Neuronal stem cell (in vitro differentiated cells): Measurements from ENCODE around the gene PLAGL2.

Source experiments
- DNase-seq: peaks from one replicate; pipeline ENCODE4 v3.0.0-alpha.2; 2013; ENCODE audit warnings: low spot score
- H2AFZ ChIP-seq: one replicate; pipeline ENCODE4 v1.6.1; 2013; ENCODE audit warnings: mild to moderate bottlenecking, low read length, inconsistent platforms
- H2AK5ac ChIP-seq: 2 replicates; pipeline ENCODE4 v1.6.1; 2013; ENCODE audit warnings: low read depth, mild to moderate bottlenecking, inconsistent platforms, low read length, moderate library complexity, mixed read lengths
- H2BK120ac ChIP-seq: 2 replicates; pipeline ENCODE4 v1.6.1; 2013; ENCODE audit warnings: low read depth, mild to moderate bottlenecking, inconsistent platforms, low read length, moderate library complexity, mixed read lengths
- H2BK12ac ChIP-seq: one replicate; pipeline ENCODE4 v1.6.1; 2013; ENCODE audit warnings: low read length, inconsistent platforms
- H2BK15ac ChIP-seq: 2 replicates; pipeline ENCODE4 v1.6.1; 2013; ENCODE audit warnings: mild to moderate bottlenecking, low read length, inconsistent platforms, mixed read lengths
- H2BK5ac ChIP-seq: one replicate; pipeline ENCODE4 v1.6.1; 2013; ENCODE audit warnings: inconsistent platforms, mild to moderate bottlenecking, low read length, moderate library complexity
- H3K14ac ChIP-seq: one replicate; pipeline ENCODE4 v1.6.1; 2013; ENCODE audit warnings: low read length, inconsistent platforms
- H3K18ac ChIP-seq: 2 replicates; pipeline ENCODE4 v1.6.1; 2013; ENCODE audit warnings: low read length, inconsistent platforms
- H3K23ac ChIP-seq: 2 replicates; pipeline ENCODE4 v1.6.1; 2013; ENCODE audit warnings: low read depth, mild to moderate bottlenecking, mixed read lengths, low read length, inconsistent platforms; ENCODE audit not compliant: poor library complexity
- H3K27ac ChIP-seq: replicated peaks from 3 replicates; pipeline ENCODE4 v1.5.1; 2013; ENCODE audit warnings: low read length, inconsistent platforms
- H3K27me3 ChIP-seq, 3 experiments: 2 replicates each; pipeline ENCODE4 v1.6.1; 2013; ENCODE audit warnings: low read length in 3 of 3, mild to moderate bottlenecking in 2 of 3, inconsistent platforms in 1 of 3, low read depth in 1 of 3, mixed read lengths in 1 of 3, moderate library complexity in 1 of 3; ENCODE audit not compliant: control insufficient read depth in 3 of 3, insufficient read depth in 3 of 3
- H3K36me3 ChIP-seq, 2 donors: replicated peaks in 1 of 2; 2 replicates each; pipeline ENCODE4 v1.6.1; 2013; ENCODE audit warnings: low read length in 2 of 2; ENCODE audit not compliant: control insufficient read depth in 2 of 2, insufficient read depth in 2 of 2
- H3K4ac ChIP-seq: 2 replicates; pipeline ENCODE4 v1.6.1; 2013; ENCODE audit warnings: inconsistent platforms, mild to moderate bottlenecking, low read length, moderate library complexity
- H3K4me1 ChIP-seq, 2 donors: 1 replicate in 1 of 2; 2 replicates in 1 of 2; pipeline ENCODE4 v1.6.1; 2013; ENCODE audit warnings: low read length in 2 of 2, low read depth in 1 of 2; ENCODE audit not compliant: control insufficient read depth in 2 of 2, insufficient read depth in 1 of 2
- H3K4me2 ChIP-seq: one replicate; pipeline ENCODE4 v1.6.1; 2013; ENCODE audit warnings: mild to moderate bottlenecking, low read length, inconsistent platforms; ENCODE audit not compliant: insufficient read depth, poor library complexity, severe bottlenecking
- H3K4me3 ChIP-seq, 2 donors: 2 replicates each; pipeline ENCODE4 v1.5.1; 2013; ENCODE audit warnings: low read length in 2 of 2, mild to moderate bottlenecking in 2 of 2, inconsistent platforms in 1 of 2, moderate library complexity in 1 of 2
- H3K79me1 ChIP-seq: one replicate; pipeline ENCODE4 v1.6.1; 2013; ENCODE audit warnings: low read depth, mild to moderate bottlenecking, inconsistent platforms, low read length, moderate library complexity
- H3K9ac ChIP-seq: one replicate; pipeline ENCODE4 v1.6.1; 2013; ENCODE audit warnings: mild to moderate bottlenecking, low read depth, low read length, inconsistent platforms; ENCODE audit not compliant: poor library complexity
- H3K9me3 ChIP-seq, 2 donors: replicated peaks in 1 of 2; 2 replicates each; pipeline versions ENCODE3 to v1.6.1; 2013; ENCODE audit warnings: low read length in 2 of 2, mild to moderate bottlenecking in 2 of 2, inconsistent platforms in 1 of 2, low read depth in 1 of 2, mixed read lengths in 1 of 2, moderate library complexity in 1 of 2; ENCODE audit not compliant: control insufficient read depth in 2 of 2, insufficient read depth in 1 of 2
- H4K8ac ChIP-seq: one replicate; pipeline ENCODE4 v1.6.1; 2013; ENCODE audit warnings: low read depth, mild to moderate bottlenecking, inconsistent platforms, low read length, moderate library complexity
- H4K91ac ChIP-seq: one replicate; pipeline ENCODE4 v1.6.1; 2013; ENCODE audit warnings: low read length, low read depth, mild to moderate bottlenecking, inconsistent platforms; ENCODE audit not compliant: poor library complexity
- WGBS, 2 donors: extraction: QIAGEN DNeasy Blood & Tissue Kit; methylation state at CpG; one replicate each; pipeline ENCODE4 v1.1.7; 2013; ENCODE audit warnings: missing lambda C conversion rate in 2 of 2, mixed read lengths in 1 of 2; ENCODE audit not compliant: insufficient read length in 2 of 2, insufficient replicate concordance in 1 of 2; ENCODE audit errors: extremely low coverage in 2 of 2; 5-methylcytosine and 5-hydroxymethylcytosine counted together

PLAGL2 gene

GRCh38 chr20:32205110-32205842, 2.3 kb downstream of the PLAGL2 start:
- Histone ChIP-seq H2BK5ac (no peak overlapping the region), H2BK120ac (no peak overlapping the region), H3K23ac (no peak overlapping the region), H3K4me2 (peak overlapping the region; percentile 74), H4K91ac (no peak overlapping the region), H3K27me3 (no peaks in the 10 kb centered on the region), H3K36me3 (peaks cover 22 to 64% of the 10 kb centered on the region in 2 donors), H2BK15ac (no peak overlapping the region), H3K4me3 (no peak overlapping the region), H2AK5ac (no peak overlapping the region), H3K4me1 (peaks cover 11 to 22% of the 10 kb centered on the region in 2 donors), H3K9me3 (no peaks in the 10 kb centered on the region), H2AFZ (no peak overlapping the region), H3K9ac (no peak overlapping the region), H4K8ac (no peak overlapping the region), H3K79me1 (peaks cover 7% of the 10 kb centered on the region), H3K18ac (no peak overlapping the region), H3K27ac (no peak overlapping the region), H3K14ac (no peak overlapping the region), H2BK12ac (no peak overlapping the region), H3K4ac (no peak overlapping the region)
- WGBS, 2 donors, result no CpG with 5 or more reads among the region's 5 CpGs
- DNase-seq, result no peak

- Histone ChIP-seq H3K79me1 (peaks cover 7% of the 10 kb centered on the region), H3K4ac (no peak overlapping the region), H4K8ac (no peak overlapping the region), H3K27me3 (no peaks in the 10 kb centered on the region), H3K14ac (no peak overlapping the region), H3K9me3 (no peaks in the 10 kb centered on the region), H3K27ac (no peak overlapping the region), H3K4me3 (no peak overlapping the region), H3K9ac (no peak overlapping the region), H2AFZ (no peak overlapping the region), H3K23ac (no peak overlapping the region), H3K36me3 (peaks cover 22 to 64% of the 10 kb centered on the region in 2 donors), H4K91ac (no peak overlapping the region), H3K4me2 (no peak overlapping the region), H2BK120ac (no peak overlapping the region), H3K18ac (no peak overlapping the region), H2BK12ac (no peak overlapping the region), H2BK5ac (no peak overlapping the region), H3K4me1 (peaks cover 11 to 22% of the 10 kb centered on the region in 2 donors), H2AK5ac (no peak overlapping the region), H2BK15ac (no peak overlapping the region)
- no peak for DNase-seq
- WGBS, 2 donors, result no CpG with 5 or more reads among the region's 4 CpGs
Measured at GRCh38 chr20:32204205-32205109, 3.1 kb downstream of the PLAGL2 start.

GRCh38 chr20:32203356-32204204, 4.0 kb downstream of the PLAGL2 start:
- Histone ChIP-seq H3K27ac (no peak overlapping the region), H3K4me1 (peaks cover 11 to 22% of the 10 kb centered on the region in 2 donors), H3K9me3 (no peaks in the 10 kb centered on the region), H3K4me2 (no peak overlapping the region), H3K27me3 (no peaks in the 10 kb centered on the region), H3K4ac (no peak overlapping the region), H3K23ac (no peak overlapping the region), H2BK5ac (no peak overlapping the region), H4K8ac (no peak overlapping the region), H3K36me3 (peaks cover 29 to 71% of the 10 kb centered on the region in 2 donors), H3K18ac (no peak overlapping the region), H3K14ac (no peak overlapping the region), H2BK12ac (no peak overlapping the region), H3K79me1 (peaks cover 11% of the 10 kb centered on the region), H3K9ac (no peak overlapping the region), H2BK120ac (no peak overlapping the region), H2AFZ (no peak overlapping the region), H4K91ac (no peak overlapping the region), H2AK5ac (no peak overlapping the region), H2BK15ac (no peak overlapping the region), H3K4me3 (no peak overlapping the region)
- WGBS, 2 donors, result no CpG with 5 or more reads among the region's 11 CpGs
- DNase-seq, result no peak
